OCI-LY1 (cell line): Measurements from ENCODE around the gene CDADC1.

Experiments
- H2AFZ ChIP-seq: fragments of 200-600 bp; sonication (generic), shearing (Covaris generic); 2 replicates; pipeline ENCODE4 v1.6.0; 2014; ENCODE audit warnings: antibody characterized with exemption, mild to moderate bottlenecking, low read length
- H3F3A ChIP-seq: fragments of 200-600 bp; sonication (generic), shearing (Covaris generic); 2 replicates; pipeline ENCODE4 v1.6.0; 2014; ENCODE audit warnings: mild to moderate bottlenecking, antibody characterized with exemption, low read length, moderate library complexity; ENCODE audit not compliant: insufficient read depth
- H3K27ac ChIP-seq: fragments of 200-600 bp; sonication (generic); 2 replicates; pipeline ENCODE4 v1.5.1; 2014; ENCODE audit warnings: low read length, mixed run types, mild to moderate bottlenecking, low read depth; ENCODE audit not compliant: poor library complexity, severe bottlenecking
- H3K27me3 ChIP-seq: fragments of 200-600 bp; sonication (generic); 2 replicates; pipeline ENCODE4 v1.6.0; 2014; ENCODE audit warnings: antibody characterized with exemption, mild to moderate bottlenecking, low read length, moderate library complexity; ENCODE audit not compliant: insufficient read depth
- H3K36me3 ChIP-seq: fragments of 200-600 bp; sonication (generic); 2 replicates; pipeline ENCODE4 v1.6.1; 2014; ENCODE audit warnings: mild to moderate bottlenecking, antibody characterized with exemption, low read length, moderate library complexity, mixed read lengths; ENCODE audit not compliant: insufficient read depth
- H3K4me1 ChIP-seq: fragments of 200-600 bp; sonication (generic); 2 replicates; pipeline ENCODE4 v1.5.1; 2014; ENCODE audit warnings: mild to moderate bottlenecking, low read length, moderate library complexity; ENCODE audit not compliant: insufficient read depth, severe bottlenecking
- H3K4me2 ChIP-seq: fragments of 200-600 bp; sonication (generic), shearing (Covaris generic); 2 replicates; pipeline ENCODE4 v1.6.1; 2014; ENCODE audit warnings: low read length
- H3K4me3 ChIP-seq: fragments of 200-600 bp; sonication (generic); 2 replicates; pipeline ENCODE4 v1.5.1; 2014; ENCODE audit warnings: low read length, low read depth, mild to moderate bottlenecking, mixed read lengths; ENCODE audit not compliant: poor library complexity, severe bottlenecking
- H3K79me2 ChIP-seq: fragments of 200-600 bp; shearing (Covaris generic); 2 replicates; pipeline ENCODE4 v1.6.1; 2016; ENCODE audit warnings: mixed run types, low read length, mixed read lengths; ENCODE audit not compliant: insufficient read depth
- H3K9ac ChIP-seq: fragments of 200-600 bp; sonication (generic), shearing (Covaris generic); 2 replicates; pipeline ENCODE4 v1.6.1; 2014; ENCODE audit warnings: mild to moderate bottlenecking, low read length, mixed read lengths
- H3K9me2 ChIP-seq: fragments of 200-600 bp; sonication (generic), shearing (Covaris generic); 2 replicates; pipeline ENCODE4 v1.6.1; 2014; ENCODE audit warnings: low read depth, mild to moderate bottlenecking, low read length, mixed read lengths
- H3K9me3 ChIP-seq: fragments of 200-600 bp; shearing (Covaris generic); 2 replicates; pipeline ENCODE4 v1.6.1; 2014; ENCODE audit warnings: low read length, mixed read lengths
- H4K20me1 ChIP-seq: fragments of 200-600 bp; sonication (generic), shearing (Covaris generic); 2 replicates; pipeline ENCODE4 v1.6.0; 2016; ENCODE audit warnings: mild to moderate bottlenecking, low read length; ENCODE audit not compliant: insufficient read depth
- EZH2 ChIP-seq: fragments of 200-600 bp; sonication (generic), shearing (Covaris generic); IDR thresholded peaks from 2 replicates; pipeline ENCODE4 v1.8.0; 2017; ENCODE audit warnings: borderline replicate concordance, mixed run types, mild to moderate bottlenecking, antibody characterized with exemption, low read length, moderate library complexity, mixed read lengths
- TF ChIP-seq, protein P1 (sequence below): fragments of 200-600 bp; sonication (generic), shearing (Covaris generic); IDR thresholded peaks from 2 replicates; pipeline ENCODE4 v1.5.1; 2017; ENCODE audit warnings: mild to moderate bottlenecking, antibody characterized with exemption, low read length, moderate library complexity, mixed read lengths

Gene CDADC1

DNA sequence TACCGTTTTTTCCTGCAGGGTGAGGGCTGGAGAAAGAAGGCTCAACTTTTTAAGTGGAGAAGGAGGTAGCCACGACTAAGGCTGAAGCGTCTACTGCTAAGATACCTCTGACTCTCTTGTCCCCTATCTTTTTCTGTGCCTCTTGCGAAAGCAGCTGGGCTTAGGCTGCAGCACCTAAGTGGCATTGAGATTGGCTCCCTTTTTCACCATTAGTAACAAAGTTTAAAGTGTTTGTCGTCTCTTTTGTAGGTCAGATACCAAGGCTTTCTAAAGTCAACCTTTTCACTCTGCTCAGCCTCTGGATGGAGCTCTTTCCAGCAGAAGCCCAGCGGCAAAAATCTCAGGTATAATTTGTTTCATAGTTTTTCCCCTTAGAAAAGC lies 887 bp downstream of the CDADC1 start:
- Histone ChIP-seq H3K79me2 (no peaks in the 10 kb centered on the region), H2AFZ (no peak overlapping the region), H3K36me3 (peaks cover 6% of the 10 kb centered on the region; the same call in 1 of the 2 replicates), H3F3A (no peaks in the 10 kb centered on the region), H3K9ac (peak overlapping the region; percentile 81), H3K27ac (no peak overlapping the region), H3K4me2 (peak overlapping the region; percentile 86), H3K4me1 (peaks cover 18% of the 10 kb centered on the region), H3K9me2 (no peaks in the 10 kb centered on the region), H4K20me1 (no peaks in the 10 kb centered on the region), H3K4me3 (peak overlapping the region; percentile 84), H3K27me3 (no peaks in the 10 kb centered on the region), H3K9me3 (no peaks in the 10 kb centered on the region)
- TF ChIP-seq, protein P1, sequence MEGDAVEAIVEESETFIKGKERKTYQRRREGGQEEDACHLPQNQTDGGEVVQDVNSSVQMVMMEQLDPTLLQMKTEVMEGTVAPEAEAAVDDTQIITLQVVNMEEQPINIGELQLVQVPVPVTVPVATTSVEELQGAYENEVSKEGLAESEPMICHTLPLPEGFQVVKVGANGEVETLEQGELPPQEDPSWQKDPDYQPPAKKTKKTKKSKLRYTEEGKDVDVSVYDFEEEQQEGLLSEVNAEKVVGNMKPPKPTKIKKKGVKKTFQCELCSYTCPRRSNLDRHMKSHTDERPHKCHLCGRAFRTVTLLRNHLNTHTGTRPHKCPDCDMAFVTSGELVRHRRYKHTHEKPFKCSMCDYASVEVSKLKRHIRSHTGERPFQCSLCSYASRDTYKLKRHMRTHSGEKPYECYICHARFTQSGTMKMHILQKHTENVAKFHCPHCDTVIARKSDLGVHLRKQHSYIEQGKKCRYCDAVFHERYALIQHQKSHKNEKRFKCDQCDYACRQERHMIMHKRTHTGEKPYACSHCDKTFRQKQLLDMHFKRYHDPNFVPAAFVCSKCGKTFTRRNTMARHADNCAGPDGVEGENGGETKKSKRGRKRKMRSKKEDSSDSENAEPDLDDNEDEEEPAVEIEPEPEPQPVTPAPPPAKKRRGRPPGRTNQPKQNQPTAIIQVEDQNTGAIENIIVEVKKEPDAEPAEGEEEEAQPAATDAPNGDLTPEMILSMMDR = peak; percentile 25; the same call in 1 of the 2 replicates
- no peak for TF ChIP-seq EZH2

DNA sequence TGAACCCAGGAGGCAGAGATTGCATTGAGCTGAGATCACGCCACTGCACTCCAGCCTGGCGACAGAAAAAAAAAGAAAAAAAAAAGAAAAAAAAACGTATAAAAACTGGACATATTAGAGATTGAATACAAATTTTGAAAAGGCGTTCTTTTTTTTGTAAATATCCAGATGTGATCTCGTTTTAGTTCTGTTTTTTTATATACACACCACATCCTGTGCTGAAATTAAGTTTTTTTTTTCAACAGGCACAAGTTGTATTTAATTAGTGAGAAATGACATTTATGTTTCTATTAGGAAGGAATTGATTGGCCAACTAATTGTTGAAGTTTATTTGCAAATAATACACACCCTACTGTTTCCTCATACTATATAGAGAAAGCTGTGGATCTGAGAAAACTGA lies 3.6 kb downstream of the CDADC1 start:
- Histone ChIP-seq H3K79me2 (no peaks in the 10 kb centered on the region), H4K20me1 (no peaks in the 10 kb centered on the region), H3K27ac (no peak overlapping the region), H3K4me1 (peaks cover 18% of the 10 kb centered on the region), H3K9me3 (no peaks in the 10 kb centered on the region), H3K27me3 (no peaks in the 10 kb centered on the region), H3F3A (no peaks in the 10 kb centered on the region), H3K9me2 (no peaks in the 10 kb centered on the region), H3K36me3 (peaks cover 24% of the 10 kb centered on the region), H2AFZ (no peak overlapping the region), H3K9ac (no peak overlapping the region), H3K4me2 (no peak overlapping the region), H3K4me3 (no peak overlapping the region)
- TF ChIP-seq, protein P1 = no peak
- no peak for TF ChIP-seq EZH2

DNA sequence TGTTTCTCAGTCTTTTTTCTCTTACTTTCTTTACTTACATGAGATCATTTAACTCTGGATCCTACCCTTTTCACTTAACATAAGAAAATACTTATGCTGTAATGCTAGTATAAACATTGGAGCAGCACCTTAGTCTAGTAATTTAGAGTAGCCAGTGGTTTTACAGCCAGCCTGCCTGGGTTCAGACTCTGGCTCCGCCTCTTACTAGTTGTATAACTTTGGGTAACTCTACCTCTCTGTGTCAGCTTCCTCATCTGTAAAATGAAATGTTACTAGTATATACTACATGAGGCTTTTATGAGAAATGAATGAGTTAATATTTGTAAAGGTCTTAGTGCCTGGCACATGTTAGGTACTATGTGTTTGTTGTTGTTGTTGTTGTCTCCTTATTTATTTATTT lies 5.6 kb downstream of the CDADC1 start:
- Histone ChIP-seq H3K4me3 (no peak overlapping the region), H4K20me1 (no peaks in the 10 kb centered on the region), H3K79me2 (no peaks in the 10 kb centered on the region), H3K27ac (no peak overlapping the region), H3K9me2 (no peaks in the 10 kb centered on the region), H3K9ac (no peak overlapping the region), H3K9me3 (no peaks in the 10 kb centered on the region), H3K36me3 (peaks cover 42% of the 10 kb centered on the region), H3K4me2 (no peak overlapping the region), H3K4me1 (peaks cover 10% of the 10 kb centered on the region), H3F3A (no peaks in the 10 kb centered on the region), H2AFZ (no peak overlapping the region), H3K27me3 (no peaks in the 10 kb centered on the region)
- TF ChIP-seq, protein P1 = no peak
- TF ChIP-seq EZH2 = no peak
